C4-2B (cell line): ENCODE measurements around the gene CNGA2.

ENCODE experiments used
- ZFX ChIP-seq: fragments of 450-650 bp; IDR thresholded peaks from 2 replicates; pipeline ENCODE4 v1.6.1; 2017
- TF ChIP-seq, protein P1 (sequence below): fragments of 450-650 bp; conservative IDR thresholded peaks from 2 replicates; pipeline ENCODE4 v1.5.1; 2017; ENCODE audit warnings: mild to moderate bottlenecking

DNA sequence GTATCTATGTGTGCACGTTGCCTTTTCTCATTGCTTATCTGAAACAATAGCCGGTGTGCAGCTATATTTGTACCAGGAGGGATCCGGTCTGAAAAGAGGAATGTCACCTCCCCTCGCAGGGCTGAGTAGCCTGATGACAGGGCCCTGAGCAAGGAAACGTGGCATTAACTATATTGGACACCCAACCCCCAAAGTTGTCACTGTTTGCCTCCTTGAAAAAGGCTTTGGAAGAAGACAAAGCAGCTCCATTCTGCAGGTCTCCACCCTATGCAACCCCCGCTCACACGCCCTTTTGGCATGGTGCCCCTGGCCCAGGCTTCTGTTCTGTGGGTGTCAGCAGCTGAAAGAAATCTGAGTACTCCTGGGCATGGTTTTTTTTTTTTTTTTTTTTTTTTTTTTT is 31.1 kb upstream of the CNGA2 start:
- TF ChIP-seq, protein P1, sequence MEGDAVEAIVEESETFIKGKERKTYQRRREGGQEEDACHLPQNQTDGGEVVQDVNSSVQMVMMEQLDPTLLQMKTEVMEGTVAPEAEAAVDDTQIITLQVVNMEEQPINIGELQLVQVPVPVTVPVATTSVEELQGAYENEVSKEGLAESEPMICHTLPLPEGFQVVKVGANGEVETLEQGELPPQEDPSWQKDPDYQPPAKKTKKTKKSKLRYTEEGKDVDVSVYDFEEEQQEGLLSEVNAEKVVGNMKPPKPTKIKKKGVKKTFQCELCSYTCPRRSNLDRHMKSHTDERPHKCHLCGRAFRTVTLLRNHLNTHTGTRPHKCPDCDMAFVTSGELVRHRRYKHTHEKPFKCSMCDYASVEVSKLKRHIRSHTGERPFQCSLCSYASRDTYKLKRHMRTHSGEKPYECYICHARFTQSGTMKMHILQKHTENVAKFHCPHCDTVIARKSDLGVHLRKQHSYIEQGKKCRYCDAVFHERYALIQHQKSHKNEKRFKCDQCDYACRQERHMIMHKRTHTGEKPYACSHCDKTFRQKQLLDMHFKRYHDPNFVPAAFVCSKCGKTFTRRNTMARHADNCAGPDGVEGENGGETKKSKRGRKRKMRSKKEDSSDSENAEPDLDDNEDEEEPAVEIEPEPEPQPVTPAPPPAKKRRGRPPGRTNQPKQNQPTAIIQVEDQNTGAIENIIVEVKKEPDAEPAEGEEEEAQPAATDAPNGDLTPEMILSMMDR, result no peak
- no peak for TF ChIP-seq ZFX
